Peyer's patch (tissue), 4 donors: Measurements from ENCODE around the gene SNX9. TPM values are rescaled to one million over a fixed set of nuclear protein-coding genes. Genes with fewer than 3 reads are reported as not detected.

ENCODE experiments used
- DNase-seq, 3 donors: peaks; one replicate each; pipeline ENCODE4 v3.0.0-alpha.2; 2017 to 2019
- H3K27ac ChIP-seq, 4 donors: fragments of 200-600 bp; sonication (generic); one replicate each; pipeline ENCODE4 v1.5.1; 2016 to 2019
- H3K27me3 ChIP-seq, 2 donors: fragments of 200-600 bp; sonication (generic); one replicate each; pipeline ENCODE4 v1.5.1; 2019
- H3K36me3 ChIP-seq, 3 donors: fragments of 200-600 bp; sonication (generic); one replicate each; pipeline ENCODE4 v1.5.1; 2016 to 2019
- H3K4me1 ChIP-seq, 4 donors: fragments of 200-600 bp; sonication (generic); one replicate each; pipeline ENCODE4 v1.5.1; 2016 to 2019
- H3K4me3 ChIP-seq, 4 donors: fragments of 200-600 bp; sonication (generic); 1 replicate in 3 of 4; 2 replicates in 1 of 4; pipeline ENCODE4 v1.5.1; 2016 to 2019; ENCODE audit warnings: mild to moderate bottlenecking in 1 of 4
- H3K9me3 ChIP-seq, 4 donors: fragments of 200-600 bp; sonication (generic); one replicate each; pipeline ENCODE4 v1.5.1; 2016 to 2019; ENCODE audit warnings: mild to moderate bottlenecking in 1 of 4
- POLR2A ChIP-seq, 2 donors: fragments of 450-650 bp; IDR thresholded peaks; one replicate each; pipeline ENCODE4 v1.5.1; 2017; ENCODE audit warnings: antibody characterized with exemption in 2 of 2, mild to moderate bottlenecking in 2 of 2, moderate library complexity in 2 of 2
- total RNA-seq, 4 donors: library from RNA; depleted of rRNA; stranded (reverse); fragments of >200 nt; gene quantifications; one replicate each; pipeline ENCODE4 v1.1.0, GENCODE V29; 2016
- TF ChIP-seq, protein P1 (sequence below), 6 experiments: fragments of 450-650 bp in 4 of 6; fragments of 200-600 bp in 2 of 6; sonication (generic) in 1 of 6; IDR thresholded peaks; one replicate each; pipeline ENCODE4 v1.5.1; 2017 to 2019; ENCODE audit warnings: antibody characterized with exemption in 6 of 6, mild to moderate bottlenecking in 3 of 6, moderate library complexity in 1 of 6

Gene SNX9
- total RNA-seq, 4 donors from 2014 or later: 49.8 to 59.1 (median 52.5) TPM

DNA sequence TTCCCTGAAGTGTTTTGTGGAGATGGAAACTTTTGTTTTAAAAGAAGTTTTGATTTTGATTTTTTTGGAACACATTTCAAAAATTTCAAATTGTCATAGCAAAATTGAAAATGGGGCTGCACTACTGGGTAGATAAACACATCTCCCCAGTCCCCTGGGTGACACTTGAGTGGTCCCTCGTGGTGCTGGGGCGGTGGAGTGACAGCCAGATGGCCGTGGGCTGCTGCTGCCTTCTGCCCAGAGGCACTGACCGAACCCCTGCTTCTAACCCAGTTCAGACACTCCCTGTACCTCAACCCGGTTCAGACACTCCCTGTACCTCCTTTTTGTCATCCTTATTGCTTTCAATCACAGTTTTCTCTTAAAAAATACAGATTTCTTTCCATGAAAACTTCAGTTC is 88.7 kb downstream of the SNX9 start:
- no peak for DNase-seq
- H3K27ac ChIP-seq: no peak overlapping the region
- TF ChIP-seq, protein P1, sequence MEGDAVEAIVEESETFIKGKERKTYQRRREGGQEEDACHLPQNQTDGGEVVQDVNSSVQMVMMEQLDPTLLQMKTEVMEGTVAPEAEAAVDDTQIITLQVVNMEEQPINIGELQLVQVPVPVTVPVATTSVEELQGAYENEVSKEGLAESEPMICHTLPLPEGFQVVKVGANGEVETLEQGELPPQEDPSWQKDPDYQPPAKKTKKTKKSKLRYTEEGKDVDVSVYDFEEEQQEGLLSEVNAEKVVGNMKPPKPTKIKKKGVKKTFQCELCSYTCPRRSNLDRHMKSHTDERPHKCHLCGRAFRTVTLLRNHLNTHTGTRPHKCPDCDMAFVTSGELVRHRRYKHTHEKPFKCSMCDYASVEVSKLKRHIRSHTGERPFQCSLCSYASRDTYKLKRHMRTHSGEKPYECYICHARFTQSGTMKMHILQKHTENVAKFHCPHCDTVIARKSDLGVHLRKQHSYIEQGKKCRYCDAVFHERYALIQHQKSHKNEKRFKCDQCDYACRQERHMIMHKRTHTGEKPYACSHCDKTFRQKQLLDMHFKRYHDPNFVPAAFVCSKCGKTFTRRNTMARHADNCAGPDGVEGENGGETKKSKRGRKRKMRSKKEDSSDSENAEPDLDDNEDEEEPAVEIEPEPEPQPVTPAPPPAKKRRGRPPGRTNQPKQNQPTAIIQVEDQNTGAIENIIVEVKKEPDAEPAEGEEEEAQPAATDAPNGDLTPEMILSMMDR (IDR thresholded peaks at IDR 0.05): no peak
- TF ChIP-seq POLR2A (IDR thresholded peaks at IDR 0.05): no peak

DNA sequence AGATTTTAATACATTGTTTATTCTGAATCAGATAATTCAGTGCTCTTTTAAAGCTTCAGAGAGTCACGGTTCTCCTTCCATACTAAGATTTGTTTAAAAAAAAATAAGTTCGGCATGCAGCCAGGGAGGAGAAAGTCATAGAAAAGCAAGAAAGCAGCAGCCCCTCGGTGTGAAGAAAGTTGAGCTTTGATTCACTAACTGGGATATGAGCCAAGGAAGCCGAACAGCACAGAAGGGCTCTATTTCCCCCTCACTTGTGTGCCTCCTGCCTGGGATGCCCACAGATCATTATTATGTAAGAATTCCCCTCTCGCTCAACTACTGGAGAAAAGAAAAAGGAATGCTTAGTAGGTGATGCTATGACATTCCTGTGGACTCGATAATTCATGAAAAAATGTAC is 89.3 kb downstream of the SNX9 start:
- no peak overlapping the region for H3K27ac ChIP-seq
- no peak for TF ChIP-seq POLR2A (IDR thresholded peaks at IDR 0.05)
- TF ChIP-seq, protein P1 (IDR thresholded peaks at IDR 0.05): no peak

More for the DNA sequence above, 88.7 kb downstream of the SNX9 start:
- Histone ChIP-seq H3K4me1 (peaks cover 0 to 3% (median 0%) of the 10 kb centered on the region in 4 donors), H3K36me3 (peaks cover 0 to 56% (median 0%) of the 10 kb centered on the region in 3 donors), H3K27me3 (no peaks in the 10 kb centered on the region), H3K9me3 (no peaks in the 10 kb centered on the region), H3K4me3 (no peak overlapping the region)

GRCh38 chr6:157921685-157922367 is 98.8 kb downstream of the SNX9 start:
- H3K4me3 ChIP-seq: no peak overlapping the region
- TF ChIP-seq, protein P1 (IDR thresholded peaks at IDR 0.05): no peak
- TF ChIP-seq POLR2A (IDR thresholded peaks at IDR 0.05): no peak
- no peak overlapping the region for H3K27ac ChIP-seq
- H3K36me3 ChIP-seq: peaks cover 0 to 81% (median 0%) of the 10 kb centered on the region in 3 donors
- H3K27me3 ChIP-seq: no peaks in the 10 kb centered on the region
- no peak for DNase-seq
- peaks cover 0 to 5% (median 0%) of the 10 kb centered on the region in 4 donors for H3K9me3 ChIP-seq
- no peaks in the 10 kb centered on the region for H3K4me1 ChIP-seq

More for the DNA sequence above, 89.3 kb downstream of the SNX9 start:
- Histone ChIP-seq H3K4me1 (peaks cover 0 to 3% (median 0%) of the 10 kb centered on the region in 4 donors), H3K4me3 (no peak overlapping the region), H3K27me3 (no peaks in the 10 kb centered on the region), H3K9me3 (no peaks in the 10 kb centered on the region), H3K36me3 (peaks cover 0 to 60% (median 0%) of the 10 kb centered on the region in 3 donors)
- no peak for DNase-seq

GRCh38 chr6:157925771-157926170 is 102.7 kb downstream of the SNX9 start:
- Histone ChIP-seq H3K36me3 (peaks cover 0 to 91% (median 0%) of the 10 kb centered on the region in 3 donors), H3K4me3 (no peak overlapping the region), H3K27ac (no peak overlapping the region), H3K27me3 (no peaks in the 10 kb centered on the region), H3K9me3 (no peaks in the 10 kb centered on the region), H3K4me1 (no peaks in the 10 kb centered on the region)
- TF ChIP-seq POLR2A (IDR thresholded peaks at IDR 0.05): no peak
- TF ChIP-seq, protein P1 (IDR thresholded peaks at IDR 0.05): no peak
- DNase-seq: no peak

GRCh38 chr6:157927011-157927410 is 104.0 kb downstream of the SNX9 start:
- DNase-seq: no peak
- no peaks in the 10 kb centered on the region for H3K27me3 ChIP-seq
- no peaks in the 10 kb centered on the region for H3K9me3 ChIP-seq
- H3K27ac ChIP-seq: no peak overlapping the region
- peaks cover 0 to 89% (median 0%) of the 10 kb centered on the region in 3 donors for H3K36me3 ChIP-seq
- no peaks in the 10 kb centered on the region for H3K4me1 ChIP-seq
- no peak overlapping the region for H3K4me3 ChIP-seq
- TF ChIP-seq, protein P1 (IDR thresholded peaks at IDR 0.05): no peak
- no peak for TF ChIP-seq POLR2A (IDR thresholded peaks at IDR 0.05)
